ENCODE data around the gene FCHSD2. TPM values are rescaled to one million over a fixed set of nuclear protein-coding genes. Genes with fewer than 3 reads are reported as not detected.

Gene FCHSD2
- total RNA-seq, 1 experiment from 2014 or later: 7.1 TPM

- H3K9ac ChIP-seq (ENCODE audit: low read length): no peak overlapping the region
- ChIA-PET POLR2A (ENCODE audit: unreplicated experiment) (interaction anchor here (0.5 to 0.6 kb wide), 2 partner anchors 29 to 163 kb away, joined by 3 to 4 read pairs; no protein-coding TSS in a partner anchor), CTCF (interaction anchor here (0.6 kb wide), 1 partner anchor 50 kb away, joined by 3 read pairs; no protein-coding TSS in a partner anchor)
- ATAC-seq (peak; percentile 91), DNase-seq (peak; percentile 85)
- H3K9me2 ChIP-seq (replicated peaks; ENCODE audit: low read length): no peaks in the 10 kb centered on the region
- H2AFZ ChIP-seq (ENCODE audit: low read length): no peak overlapping the region
- H3F3A ChIP-seq (ENCODE audit: low read length, unreplicated experiment): peaks cover 6% of the 10 kb centered on the region
- peak overlapping the region; percentile 58 for H3K27ac ChIP-seq (ENCODE audit: low read length)
- TF ChIP-seq EZH2 (IDR thresholded peaks at IDR 0.05; ENCODE audit: low read length, unreplicated experiment) (no peak), CTCF (conservative IDR thresholded peaks at IDR 0.05; ENCODE audit: low read depth, low read length) (no peak), EZH2phosphoT487 (IDR thresholded peaks at IDR 0.05; ENCODE audit: borderline replicate concordance, low read length) (no peak)
- intact Hi-C loops (cut with micrococcal nuclease): loop anchor here (5.0 kb wide), 1 partner anchor 166 kb away; the partner anchor contains the start of gene FCHSD2
- H3K4me1 ChIP-seq (ENCODE audit: insufficient read depth, low read length): peaks cover 14% of the 10 kb centered on the region
- no peaks in the 10 kb centered on the region for H3K9me3 ChIP-seq (ENCODE audit: low read length)
- H3K36me3 ChIP-seq (ENCODE audit: low read depth, low read length): no peaks in the 10 kb centered on the region
- H3K79me2 ChIP-seq (ENCODE audit: low read length): no peaks in the 10 kb centered on the region
- peak overlapping the region; percentile 6; the same call in 1 of the 2 replicates for H3K4me2 ChIP-seq (ENCODE audit: low read length)
- H3K4me3 ChIP-seq (ENCODE audit: low read length): no peak overlapping the region
- no peaks in the 10 kb centered on the region for H3K27me3 ChIP-seq (ENCODE audit: low read length)
- BruUV-seq (replicated peaks): no TSS peak
- no peaks in the 10 kb centered on the region for H4K20me1 ChIP-seq (ENCODE audit: low read length)
Observed at GRCh38 chr11:72975778-72976521, 166.2 kb downstream of the FCHSD2 start.

GRCh38 chr11:72974487-72975205, 167.5 kb downstream of the FCHSD2 start:
- CTCF ChIA-PET: no interaction called here
- TF ChIP-seq EZH2 (IDR thresholded peaks at IDR 0.05; ENCODE audit: low read length, unreplicated experiment) (no peak), CTCF (conservative IDR thresholded peaks at IDR 0.05; ENCODE audit: low read depth, low read length) (no peak), EZH2phosphoT487 (IDR thresholded peaks at IDR 0.05; ENCODE audit: borderline replicate concordance, low read length) (no peak)
- no peak overlapping the region for H3K4me3 ChIP-seq (ENCODE audit: low read length)
- H3K9me3 ChIP-seq (ENCODE audit: low read length): no peaks in the 10 kb centered on the region
- POLR2A ChIA-PET (ENCODE audit: unreplicated experiment): no interaction called here
- H3K4me2 ChIP-seq (ENCODE audit: low read length): no peak overlapping the region
- BruUV-seq (replicated peaks): no TSS peak
- H3F3A ChIP-seq (ENCODE audit: low read length, unreplicated experiment): peaks cover 6% of the 10 kb centered on the region
- DNase-seq (no peak), ATAC-seq (no peak)
- peaks cover 25% of the 10 kb centered on the region for H3K4me1 ChIP-seq (ENCODE audit: insufficient read depth, low read length)
- H3K9ac ChIP-seq (ENCODE audit: low read length): no peak overlapping the region
- H3K27ac ChIP-seq (ENCODE audit: low read length): no peak overlapping the region
- intact Hi-C loops (cut with micrococcal nuclease): loop anchor here (5.0 kb wide), 1 partner anchor 168 kb away; the partner anchor contains the start of gene FCHSD2
- H4K20me1 ChIP-seq (ENCODE audit: low read length): no peaks in the 10 kb centered on the region
- H2AFZ ChIP-seq (ENCODE audit: low read length): no peak overlapping the region
- no peaks in the 10 kb centered on the region for H3K36me3 ChIP-seq (ENCODE audit: low read depth, low read length)
- H3K9me2 ChIP-seq (replicated peaks; ENCODE audit: low read length): no peaks in the 10 kb centered on the region
- no peaks in the 10 kb centered on the region for H3K79me2 ChIP-seq (ENCODE audit: low read length)
- no peaks in the 10 kb centered on the region for H3K27me3 ChIP-seq (ENCODE audit: low read length)
